Endothelial cell of umbilical vein (primary cell): ENCODE data around the gene GPR42.
"Not testable (repeated sequence)": the region's sequence is repeated elsewhere in the genome, so short reads cannot be mapped to it uniquely, and the experiment has no call there.

Source experiments
- EZH2 ChIP-seq: IDR thresholded peaks from 2 replicates; pipeline ENCODE4 v1.6.1; 2012; ENCODE audit warnings: borderline replicate concordance, low read depth, mild to moderate bottlenecking, moderate library complexity, low read length, inconsistent platforms; ENCODE audit not compliant: severe bottlenecking
- FOS ChIP-seq: IDR thresholded peaks from 2 replicates; pipeline ENCODE4 v1.6.1; 2011; ENCODE audit warnings: mild to moderate bottlenecking, low read length, moderate library complexity, borderline replicate concordance; ENCODE audit not compliant: insufficient read depth
- GATA2 ChIP-seq: IDR thresholded peaks from 2 replicates; pipeline ENCODE4 v1.7.0; 2011; ENCODE audit warnings: low read depth, mild to moderate bottlenecking, moderate library complexity, mixed read lengths, low read length; ENCODE audit not compliant: insufficient read length, insufficient read depth
- JUN ChIP-seq: IDR thresholded peaks from 2 replicates; pipeline ENCODE4 v1.6.1; 2011; ENCODE audit warnings: borderline replicate concordance, low read depth; ENCODE audit not compliant: insufficient read length, insufficient read depth
- POLR2A ChIP-seq: IDR thresholded peaks from 2 replicates; pipeline ENCODE4 v1.6.1; 2012; ENCODE audit warnings: low read depth, mild to moderate bottlenecking, control low read depth, low read length
- POLR2AphosphoS5 ChIP-seq: IDR thresholded peaks from 2 replicates; pipeline ENCODE4 v1.6.1; 2012; ENCODE audit warnings: low read depth, mild to moderate bottlenecking, control low read depth, low read length, moderate library complexity; ENCODE audit not compliant: insufficient read depth
- TF ChIP-seq, protein P1 (sequence below), 2 donors: IDR thresholded peaks; 1 replicate in 1 of 2; 2 replicates in 1 of 2; pipeline ENCODE4 v1.5.1; 2011; ENCODE audit warnings: low read length in 2 of 2, mild to moderate bottlenecking in 2 of 2, moderate library complexity in 2 of 2, control low read depth in 1 of 2, inconsistent platforms in 1 of 2, low read depth in 1 of 2; ENCODE audit not compliant: insufficient read depth in 1 of 2; ENCODE audit errors: extremely low read depth in 1 of 2

DNA sequence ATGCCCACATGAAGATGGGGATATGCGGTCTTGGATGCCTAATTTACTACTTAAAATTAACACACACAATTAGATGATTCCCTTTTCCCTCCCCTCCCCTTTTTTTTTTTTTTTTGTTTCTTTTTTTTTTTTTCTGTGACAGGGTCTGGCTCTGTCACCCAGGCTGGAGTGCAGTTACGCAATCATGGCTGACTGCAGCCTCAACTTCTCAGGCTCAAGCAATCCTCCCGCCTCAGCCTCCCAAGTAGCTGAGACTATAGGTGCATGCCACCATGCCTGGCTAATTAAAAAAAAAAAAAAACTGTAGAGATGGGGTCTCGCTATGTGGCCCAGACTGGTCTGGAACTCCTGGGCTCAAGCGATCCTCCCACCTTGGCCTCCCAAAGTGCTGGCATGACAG lies 8.7 kb downstream of the GPR42 start:
- TF ChIP-seq, protein P1, sequence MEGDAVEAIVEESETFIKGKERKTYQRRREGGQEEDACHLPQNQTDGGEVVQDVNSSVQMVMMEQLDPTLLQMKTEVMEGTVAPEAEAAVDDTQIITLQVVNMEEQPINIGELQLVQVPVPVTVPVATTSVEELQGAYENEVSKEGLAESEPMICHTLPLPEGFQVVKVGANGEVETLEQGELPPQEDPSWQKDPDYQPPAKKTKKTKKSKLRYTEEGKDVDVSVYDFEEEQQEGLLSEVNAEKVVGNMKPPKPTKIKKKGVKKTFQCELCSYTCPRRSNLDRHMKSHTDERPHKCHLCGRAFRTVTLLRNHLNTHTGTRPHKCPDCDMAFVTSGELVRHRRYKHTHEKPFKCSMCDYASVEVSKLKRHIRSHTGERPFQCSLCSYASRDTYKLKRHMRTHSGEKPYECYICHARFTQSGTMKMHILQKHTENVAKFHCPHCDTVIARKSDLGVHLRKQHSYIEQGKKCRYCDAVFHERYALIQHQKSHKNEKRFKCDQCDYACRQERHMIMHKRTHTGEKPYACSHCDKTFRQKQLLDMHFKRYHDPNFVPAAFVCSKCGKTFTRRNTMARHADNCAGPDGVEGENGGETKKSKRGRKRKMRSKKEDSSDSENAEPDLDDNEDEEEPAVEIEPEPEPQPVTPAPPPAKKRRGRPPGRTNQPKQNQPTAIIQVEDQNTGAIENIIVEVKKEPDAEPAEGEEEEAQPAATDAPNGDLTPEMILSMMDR (IDR thresholded peaks at IDR 0.05; ENCODE audit: extremely low read depth in 1 of 2, insufficient read depth in 1 of 2, low read depth in 1 of 2, low read length in 2 of 2), result not testable (repeated sequence)
- TF ChIP-seq POLR2AphosphoS5, POLR2A, EZH2, JUN, FOS, GATA2: not testable (repeated sequence)
